NOMO-1 treated with DMSO at 0.1 percent for 48 hours (cell line): ENCODE measurements around the gene PRPF8.

Experiments used
- DNase-seq: peaks from one replicate; lab custom pipeline; 2025; ENCODE audit not compliant: unreplicated experiment; lab: John Stamatoyannopoulos, UW

The PRPF8 gene

DNA sequence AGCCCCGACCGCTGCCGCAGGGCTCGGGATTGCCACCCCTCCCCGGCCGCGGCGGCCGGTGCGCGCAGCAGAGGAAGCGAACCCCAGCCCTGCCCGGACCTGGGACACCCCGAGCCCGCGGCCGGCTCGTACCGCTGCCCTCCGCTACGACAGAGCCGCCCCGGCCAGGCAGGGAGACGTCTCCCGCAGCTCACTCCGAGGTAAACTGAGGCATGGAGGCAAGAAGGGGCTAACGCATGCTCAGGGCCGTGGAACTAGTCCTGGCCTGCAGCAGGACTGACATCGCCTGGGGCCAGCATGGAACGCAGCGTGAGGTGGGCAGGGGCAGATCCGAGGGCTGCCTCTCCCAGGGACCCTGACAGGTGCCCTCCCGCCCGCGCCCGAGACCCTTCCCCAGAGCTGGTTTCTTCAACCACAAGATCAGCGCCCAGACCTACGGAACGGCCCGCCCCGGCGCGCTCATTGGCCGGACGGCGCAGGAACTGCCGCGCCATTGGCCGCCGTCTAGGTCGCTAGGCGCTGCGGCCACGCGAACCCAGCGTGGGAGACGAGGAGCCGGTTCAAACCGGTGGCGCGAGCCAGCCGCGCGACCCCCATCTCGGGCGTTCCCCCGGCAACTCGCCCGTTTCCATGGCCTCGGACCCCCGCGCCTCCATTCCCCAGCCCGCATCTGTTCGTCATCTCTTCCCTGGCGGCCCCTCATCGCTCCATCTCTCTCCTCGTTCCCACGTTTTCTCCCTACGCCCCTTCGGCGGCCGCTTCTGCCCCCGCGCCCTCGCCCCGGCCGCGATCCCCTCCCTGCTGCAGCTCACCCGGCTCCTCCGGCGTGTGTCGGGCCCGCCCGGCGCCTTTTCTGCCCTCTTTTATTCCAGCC lies 56.4 kb downstream of the PRPF8 start, which contains the start of gene SLC43A2:
Gene SLC43A2 (minus strand): TSS at position 853 of the 874 bp plus-strand sequence. CDS start 960 bp downstream, outside the sequence.
- DNase-seq: peak; percentile 52

DNA sequence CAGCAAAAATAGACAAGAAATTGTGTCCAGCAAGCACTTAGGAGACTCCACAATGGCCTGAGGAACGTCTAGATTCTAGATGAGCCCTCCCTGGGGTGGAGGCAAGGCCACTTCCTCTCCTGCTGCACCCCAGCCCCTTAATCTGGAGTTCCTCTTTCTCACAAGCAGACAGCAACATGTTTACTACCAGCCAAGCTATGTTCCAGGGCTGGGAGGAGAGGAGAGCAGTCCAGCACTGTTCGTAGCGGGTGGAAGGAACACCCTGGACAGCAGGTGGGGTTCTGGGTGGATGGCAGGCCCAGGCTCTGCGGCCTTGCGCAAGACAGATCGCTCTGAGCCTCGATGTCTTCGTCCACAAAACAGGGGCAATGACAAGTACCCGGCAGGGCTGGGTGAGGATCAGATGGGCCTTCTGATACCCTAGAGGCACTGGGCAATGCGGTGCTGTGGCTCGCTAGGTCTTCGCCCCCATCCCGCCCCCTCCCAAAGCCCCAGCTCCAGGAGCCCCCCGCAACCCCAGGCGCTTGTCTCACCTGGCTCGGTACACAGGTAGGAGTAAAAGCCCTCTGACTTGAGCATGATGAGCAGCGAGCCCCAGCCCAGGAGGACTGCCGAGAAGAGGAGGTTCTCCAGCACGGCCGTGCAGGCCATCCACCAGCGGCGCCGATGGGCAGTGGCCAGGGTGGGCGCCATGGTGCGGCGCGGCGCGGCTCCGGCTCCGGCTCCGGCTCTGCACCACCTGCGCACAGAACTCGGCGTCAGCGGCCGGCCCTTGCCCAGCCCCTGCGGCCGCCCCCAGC lies 57.3 kb downstream of the PRPF8 start:
- peak; percentile 86 for DNase-seq

DNA sequence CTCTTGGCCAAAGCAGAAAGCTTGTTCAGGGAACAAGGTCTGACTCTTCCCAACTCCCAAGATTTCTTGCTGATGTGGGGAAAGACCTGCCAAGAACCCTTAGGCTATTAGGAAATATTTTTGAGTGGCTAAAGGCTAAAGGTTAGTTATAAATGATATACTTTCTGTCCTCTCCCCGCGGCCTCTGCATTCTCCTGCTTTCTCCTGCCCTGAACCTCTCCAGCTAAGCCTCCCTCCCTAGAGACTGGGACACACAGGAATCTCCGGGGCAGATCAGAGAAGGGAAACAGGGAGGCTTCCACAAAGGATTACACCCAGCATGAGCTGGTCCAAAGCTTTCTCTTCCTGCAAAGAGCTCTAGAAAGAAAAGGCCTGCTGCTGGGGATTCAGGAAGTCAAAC lies 58.3 kb downstream of the PRPF8 start:
- DNase-seq: no peak

DNA sequence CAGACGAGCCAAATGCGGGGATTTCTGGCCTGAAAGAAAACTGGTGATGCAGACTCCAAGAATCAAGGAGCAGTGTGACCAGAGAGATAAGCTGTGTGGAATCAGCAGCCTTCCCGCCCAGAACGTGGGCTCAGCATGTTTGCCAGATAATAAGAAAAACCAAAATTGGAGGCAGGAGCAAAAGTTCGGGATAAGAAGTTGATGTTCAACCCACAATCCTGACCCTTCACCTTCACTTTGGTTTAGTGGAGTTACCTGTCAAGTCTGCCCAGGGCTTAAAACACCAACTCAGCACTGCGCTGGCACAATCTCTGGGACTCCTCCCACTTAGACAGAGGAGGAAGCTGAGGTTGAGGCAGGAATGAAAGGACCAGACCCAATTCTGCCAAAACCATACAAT lies 59.1 kb downstream of the PRPF8 start:
- DNase-seq: no peak

DNA sequence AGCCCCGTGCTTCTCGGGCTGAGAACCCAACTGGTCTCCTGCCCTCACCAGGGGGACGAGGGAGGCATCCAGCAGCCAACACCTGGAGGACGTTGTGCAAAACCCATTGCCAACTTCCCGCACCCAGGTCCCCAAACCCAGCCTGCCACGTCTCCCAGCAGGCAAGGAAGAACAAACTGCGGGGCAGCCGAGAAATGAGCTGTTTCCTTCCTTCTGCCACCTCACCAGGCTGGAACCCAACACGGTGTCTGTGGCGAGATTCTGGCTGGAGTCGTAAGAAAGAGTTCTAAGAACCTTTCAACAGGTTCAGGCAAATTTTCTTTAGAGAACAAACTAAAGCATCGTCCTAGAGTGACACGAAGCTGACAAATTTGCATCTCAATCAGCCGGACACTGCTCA lies 59.6 kb downstream of the PRPF8 start:
- DNase-seq: no peak

DNA sequence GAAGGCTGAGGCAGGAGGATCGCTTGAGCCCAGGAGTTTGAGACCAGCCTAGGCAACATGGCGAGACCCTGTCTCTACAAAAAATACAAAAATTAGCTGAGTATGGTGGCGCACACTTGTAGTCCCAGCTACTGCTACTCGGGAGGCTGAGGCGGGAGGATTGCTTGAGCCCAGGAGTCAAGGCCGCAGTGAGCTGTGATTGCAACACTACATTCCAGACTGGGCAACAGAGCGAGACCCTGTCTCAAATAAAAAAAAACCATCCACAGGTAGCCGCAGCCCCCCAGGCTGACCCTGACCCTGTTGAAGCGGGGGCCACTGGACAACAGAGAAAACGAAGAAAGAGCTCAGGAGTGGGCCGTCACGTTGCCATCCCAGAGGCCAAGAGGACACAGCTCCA lies 60.0 kb downstream of the PRPF8 start:
- no peak for DNase-seq

DNA sequence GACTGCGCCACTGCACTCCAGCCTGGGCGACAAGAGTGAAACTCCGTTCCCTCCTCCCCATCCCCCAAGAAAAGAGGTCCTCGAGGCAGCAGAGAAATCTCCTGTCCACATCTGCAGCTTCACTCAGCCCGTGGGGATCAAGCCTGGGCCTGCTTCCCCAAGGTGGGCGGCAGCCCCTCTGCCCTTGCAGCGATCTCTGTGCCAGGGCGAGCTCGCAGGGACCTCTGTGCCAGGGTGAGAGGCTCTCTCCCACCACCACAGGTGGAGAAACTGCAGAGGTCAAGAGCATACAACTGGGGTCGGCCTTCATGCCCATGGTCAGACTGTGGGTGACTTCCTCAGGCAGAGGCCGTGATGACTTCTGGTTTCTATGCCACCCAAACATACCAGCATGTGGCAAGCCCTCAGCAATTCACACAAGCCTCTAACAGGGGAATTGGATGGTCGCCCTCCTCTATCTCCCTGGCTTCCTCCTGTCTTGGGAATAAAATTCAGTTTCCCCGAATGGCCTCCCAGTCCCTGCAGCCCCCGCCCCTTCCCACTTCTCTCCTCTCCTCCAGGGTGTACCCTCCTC lies 61.5 kb downstream of the PRPF8 start:
- DNase-seq: no peak

DNA sequence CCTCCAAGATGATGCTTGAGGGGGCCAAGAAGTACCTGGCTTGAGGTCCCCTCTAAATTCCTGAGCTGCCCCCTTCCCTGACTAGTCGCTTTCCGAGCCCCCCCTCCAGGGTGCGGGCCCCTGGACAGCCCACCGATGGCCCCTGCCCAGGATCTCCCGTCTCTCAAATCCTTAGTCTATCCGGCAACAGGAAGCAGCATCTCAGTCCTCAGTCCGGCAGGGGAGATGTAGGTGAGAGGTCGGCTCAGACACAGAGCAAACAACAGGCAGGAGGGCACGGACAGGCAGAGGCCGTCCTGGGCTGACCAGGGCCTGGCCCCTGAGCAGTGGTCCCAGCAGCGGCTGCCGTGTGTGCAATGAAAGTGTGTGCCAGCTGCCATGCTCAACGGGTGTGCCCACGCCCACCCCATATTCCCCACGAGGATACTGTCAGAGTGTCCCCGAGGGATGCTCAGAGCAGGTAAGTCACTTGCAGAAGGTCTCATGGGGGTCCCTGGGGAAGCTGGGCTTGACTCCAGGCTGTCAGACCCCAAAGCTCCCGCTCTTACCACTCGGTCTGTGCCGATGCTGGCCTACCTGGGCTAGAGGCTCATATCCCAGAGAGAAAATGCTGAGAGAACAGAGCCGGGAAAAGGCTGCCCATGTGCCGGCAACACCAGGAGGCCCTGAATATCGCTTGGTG lies 63.3 kb downstream of the PRPF8 start:
- no peak for DNase-seq

DNA sequence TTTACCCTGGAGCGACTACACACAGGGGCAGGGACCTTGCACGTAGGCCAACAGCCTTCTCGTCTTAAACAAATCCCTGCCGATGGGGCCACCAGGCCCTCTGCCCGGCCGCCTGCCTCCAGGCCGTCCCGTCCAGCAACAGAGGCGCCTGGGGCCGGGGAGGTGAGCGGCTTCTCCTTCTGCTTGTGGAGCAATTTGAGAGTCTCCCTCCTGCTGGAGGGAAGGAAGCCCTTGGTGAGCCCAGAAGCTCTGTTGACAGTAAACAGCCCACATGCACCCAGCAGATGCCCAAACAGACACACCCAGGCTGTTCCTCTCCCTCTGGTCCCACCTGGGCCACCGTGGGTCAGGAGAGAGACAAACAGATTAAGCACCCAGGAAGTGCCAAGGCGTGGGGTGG lies 64.2 kb downstream of the PRPF8 start:
- DNase-seq: no peak

DNA sequence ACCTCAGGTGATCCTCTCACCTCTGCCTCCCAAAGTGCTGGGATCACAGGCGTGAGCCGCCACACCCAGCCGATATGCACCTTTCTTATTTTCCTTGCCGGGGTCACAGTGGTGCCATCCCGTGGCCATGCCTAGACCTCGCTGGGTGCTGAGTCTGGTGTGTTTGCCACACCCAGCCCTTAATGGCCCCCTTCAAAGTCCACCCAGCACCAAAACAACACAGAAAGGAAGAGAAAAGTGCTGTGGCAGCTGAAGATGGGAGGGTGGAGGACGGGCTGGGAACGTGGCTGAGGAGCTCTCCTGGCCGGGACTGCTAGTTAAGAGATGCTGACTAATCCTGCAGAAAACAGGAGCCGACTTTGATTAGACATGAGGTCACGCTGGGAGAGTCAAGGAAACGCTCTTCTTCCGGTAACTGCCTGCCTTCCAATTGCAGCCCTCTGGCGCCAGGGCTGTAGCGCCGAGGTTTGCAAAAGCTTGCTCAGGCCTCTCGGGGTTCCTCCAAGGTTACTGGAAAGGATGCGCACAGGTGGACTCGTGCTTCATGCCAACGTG lies 67.0 kb downstream of the PRPF8 start:
- peak; percentile 22 for DNase-seq

DNA sequence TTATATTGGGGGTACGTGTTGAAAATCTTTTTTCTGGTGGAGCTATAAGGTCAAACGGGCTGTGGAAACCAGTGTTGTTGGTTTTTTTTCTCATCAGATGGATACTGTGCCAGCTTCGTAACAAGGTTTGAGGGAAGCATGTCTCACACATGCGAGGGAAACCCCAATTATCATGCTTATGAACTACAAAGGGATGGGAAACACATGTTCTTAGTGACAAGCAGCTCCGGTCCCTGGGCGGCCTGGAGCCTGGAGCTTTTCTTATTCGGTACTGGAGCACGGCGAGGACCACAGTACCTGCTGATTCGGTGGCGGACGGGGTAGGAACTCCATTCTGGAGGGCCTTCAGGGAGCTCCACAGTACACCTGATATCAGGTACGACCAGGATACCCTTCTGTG lies 68.6 kb downstream of the PRPF8 start:
- DNase-seq: no peak

DNA sequence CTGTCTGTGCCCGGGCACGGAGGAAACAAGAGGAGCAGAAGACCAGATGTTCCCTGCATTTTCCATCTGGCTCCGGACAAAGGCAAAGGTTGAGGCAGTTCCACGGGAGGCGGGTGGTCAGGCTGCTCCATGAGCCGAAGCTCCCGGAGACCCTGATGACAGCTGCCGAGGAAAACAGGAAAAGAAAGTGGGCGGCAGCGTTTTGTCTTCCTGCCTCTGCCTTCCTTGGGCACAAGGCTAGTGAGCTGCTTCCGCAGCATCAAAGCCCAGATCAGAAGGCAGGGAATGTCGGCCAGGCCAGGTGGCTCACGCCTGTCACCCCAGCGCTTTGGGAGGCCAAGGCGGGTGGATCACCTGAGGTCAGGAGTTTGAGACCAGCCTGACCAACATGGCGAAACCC lies 72.3 kb downstream of the PRPF8 start:
- DNase-seq: no peak

DNA sequence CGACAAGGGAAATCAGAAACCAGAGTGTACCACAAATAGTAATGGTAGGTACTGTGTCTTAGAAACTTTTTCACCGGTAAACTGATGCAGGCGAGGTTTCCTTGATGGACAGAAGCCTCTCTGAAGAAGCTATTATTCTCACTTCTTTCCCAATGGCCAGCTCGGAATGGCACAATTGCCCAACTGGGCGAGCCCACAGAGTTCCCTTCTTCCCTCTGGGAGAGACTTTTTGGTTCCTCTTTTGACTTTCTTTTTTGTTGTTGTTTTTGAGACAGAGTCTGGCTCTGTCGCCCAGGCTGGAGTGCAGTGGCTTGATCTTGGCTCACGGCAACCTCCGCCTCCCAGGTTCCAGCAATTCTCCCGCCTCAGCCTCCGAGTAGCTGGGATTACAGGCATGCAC lies 73.0 kb downstream of the PRPF8 start:
- DNase-seq: peak; percentile 52

DNA sequence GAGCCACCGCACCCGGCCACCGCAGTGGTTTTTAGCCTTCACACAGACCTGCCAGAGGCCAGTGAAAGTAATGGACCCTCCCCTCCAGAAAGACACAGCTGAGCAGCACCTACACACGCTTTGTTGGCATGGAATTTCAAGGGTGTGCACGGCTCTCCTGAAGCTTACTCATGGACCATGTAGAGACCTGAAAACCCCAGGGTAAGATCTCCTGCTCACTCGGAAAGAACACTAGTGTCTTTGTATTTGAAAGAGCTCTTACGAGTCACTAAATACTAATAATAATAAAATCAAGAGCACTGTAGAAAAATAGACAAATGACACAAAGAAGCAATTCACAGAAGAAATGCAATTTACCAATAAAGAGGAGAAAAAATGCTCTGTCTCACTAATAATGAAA lies 76.0 kb downstream of the PRPF8 start:
- no peak for DNase-seq

DNA sequence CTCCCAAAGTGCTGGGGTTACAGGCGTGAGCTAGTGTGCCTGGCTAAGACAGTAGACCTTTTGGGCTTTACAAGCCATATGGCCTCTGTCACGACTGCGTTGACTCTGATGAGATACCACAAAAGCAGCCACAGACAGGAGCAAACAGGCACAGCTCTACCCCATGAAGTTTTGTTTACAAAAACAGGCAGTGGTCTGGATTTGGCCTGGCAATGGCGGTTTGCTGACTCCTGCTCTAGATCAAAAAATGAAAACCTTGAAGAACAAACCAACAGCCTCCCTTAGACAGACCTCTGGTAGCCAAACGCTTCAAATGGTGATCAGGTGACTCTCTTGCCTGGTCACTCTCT lies 76.7 kb downstream of the PRPF8 start:
- DNase-seq: no peak

DNA sequence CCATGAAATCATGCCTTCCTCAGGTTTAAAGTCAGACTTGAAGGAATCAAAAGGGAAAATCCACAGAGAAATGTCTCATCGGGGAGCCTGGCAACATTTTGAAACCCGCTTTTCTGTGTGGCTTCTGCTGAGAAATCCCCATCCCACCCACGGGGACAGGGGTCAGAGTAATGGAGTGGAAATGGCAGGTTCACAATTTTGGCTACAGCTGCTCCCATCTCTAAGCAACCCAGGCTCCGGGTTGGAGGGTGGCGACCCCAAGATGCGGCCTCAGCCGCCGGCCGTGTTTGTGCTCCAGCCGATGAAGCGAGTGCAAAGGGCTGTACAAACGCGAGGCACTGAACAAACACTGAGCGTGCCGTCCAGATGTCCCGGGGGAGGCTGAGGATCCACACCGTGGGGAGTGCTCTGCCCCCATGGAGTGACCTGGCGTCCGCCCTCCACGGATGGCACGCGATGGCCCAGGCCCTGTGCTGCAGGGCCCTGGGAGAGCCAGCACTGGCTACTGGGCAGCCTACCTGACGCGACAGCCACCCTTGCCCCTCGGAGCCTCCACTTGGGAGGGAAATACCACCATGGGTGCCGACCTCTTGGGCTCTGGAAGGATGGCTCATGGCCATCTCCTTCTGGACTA lies 78.2 kb downstream of the PRPF8 start:
- DNase-seq: no peak

DNA sequence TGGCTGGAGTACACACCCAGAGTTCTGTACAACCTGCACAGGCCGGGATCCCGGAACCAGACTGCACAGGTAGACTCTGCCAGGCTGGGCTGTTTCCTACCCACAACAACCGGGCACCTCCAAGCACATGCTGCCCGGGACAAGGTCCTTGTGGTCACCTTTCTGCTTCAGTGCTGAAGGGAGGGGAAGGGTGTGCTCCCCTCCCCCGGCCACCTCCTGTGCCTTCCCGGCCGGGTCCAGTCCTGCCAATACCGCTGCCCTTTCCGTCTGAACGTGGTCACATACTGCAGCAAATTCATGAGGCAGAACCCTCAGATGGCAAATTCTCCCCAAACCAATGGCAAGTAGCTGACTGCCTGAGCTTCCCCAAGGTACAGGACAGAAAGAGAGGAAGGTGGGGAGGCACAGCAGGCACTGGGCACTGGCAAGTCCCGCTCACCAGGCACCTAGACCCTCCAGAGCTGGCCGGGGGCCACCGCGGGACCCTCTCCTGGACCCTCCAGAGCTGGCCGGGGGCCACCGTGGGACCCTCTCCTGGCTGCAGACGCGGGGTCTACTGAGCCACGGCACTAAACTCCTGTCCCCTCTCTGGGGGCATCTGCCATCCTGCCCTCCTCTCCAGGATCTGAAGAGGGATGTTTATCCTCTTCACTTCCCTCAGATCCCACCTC lies 78.9 kb downstream of the PRPF8 start:
- DNase-seq: no peak

DNA sequence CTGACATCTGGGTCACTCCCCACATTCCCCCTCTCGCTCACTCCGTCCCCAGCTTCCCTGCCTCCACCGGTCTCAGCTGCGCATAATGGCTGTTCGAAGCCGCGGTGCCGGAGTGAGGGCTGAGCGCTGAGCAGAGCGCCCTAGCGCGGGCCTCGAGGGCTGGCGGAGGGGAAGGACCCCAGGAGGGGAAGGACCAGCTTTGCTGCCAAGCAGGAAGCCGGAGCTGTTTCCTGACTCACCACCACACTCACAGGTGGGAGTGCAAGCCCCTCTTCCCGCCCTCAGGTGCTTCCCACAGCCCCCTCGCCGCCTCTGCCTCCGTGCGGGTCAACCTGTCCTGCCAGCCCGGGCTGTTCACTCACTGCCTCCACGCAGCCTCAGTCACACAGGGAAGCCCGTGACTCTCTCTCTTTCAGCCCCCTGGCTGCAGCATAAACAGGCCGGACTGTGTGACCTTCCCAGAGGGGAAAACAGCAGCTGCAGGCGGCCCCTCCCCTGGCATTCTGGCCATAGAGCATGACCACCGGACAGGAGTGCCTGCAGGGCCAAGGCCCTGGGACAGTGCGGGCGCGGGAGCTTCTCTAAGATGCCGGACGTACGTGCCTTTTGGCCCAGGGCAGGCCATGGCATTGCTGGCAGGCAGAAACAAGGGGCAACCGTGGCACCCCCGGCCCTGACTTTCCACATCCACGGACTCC lies 79.7 kb downstream of the PRPF8 start:
- no peak for DNase-seq

DNA sequence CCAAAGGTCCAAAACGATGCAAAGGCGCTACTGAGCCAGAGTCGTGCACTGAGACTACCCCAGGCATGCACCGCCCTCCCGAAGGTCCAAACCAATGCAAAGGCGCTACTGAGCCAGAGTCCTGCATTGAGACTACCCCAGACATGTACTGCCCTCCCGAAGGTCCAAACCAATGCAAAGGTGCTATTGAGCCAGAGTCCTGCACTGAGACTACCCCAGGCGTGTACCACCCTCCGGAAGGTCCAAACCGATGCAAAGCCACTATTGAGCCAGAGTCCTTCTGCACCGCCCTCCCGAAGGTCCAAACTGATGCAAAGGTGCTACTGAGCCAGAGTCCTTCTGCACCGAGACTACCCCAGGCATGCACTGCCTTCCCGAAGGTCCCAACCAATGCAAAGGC lies 83.1 kb downstream of the PRPF8 start:
- DNase-seq: no peak
